ENCODE measurements around the gene GBE1.

GRCh38 chr3:81632659-81633058 lies 128.8 kb downstream of the GBE1 start:
- TF ChIP-seq CTCF (IDR thresholded peaks at IDR 0.05) (no peak), SMAD4 (CRISPR knock-in tag; IDR thresholded peaks at IDR 0.05) (no peak), ZNF317 (CRISPR knock-in tag; IDR thresholded peaks at IDR 0.05; ENCODE audit: borderline replicate concordance, low read depth) (no peak), NR3C1 (CRISPR knock-in tag; conservative IDR thresholded peaks at IDR 0.05; ENCODE audit: low read depth) (no peak), CREB1 (CRISPR knock-in tag; IDR thresholded peaks at IDR 0.05) (no peak), FOXP1 (CRISPR knock-in tag; IDR thresholded peaks at IDR 0.05; ENCODE audit: borderline replicate concordance) (no peak), ESRRA (CRISPR knock-in tag; IDR thresholded peaks at IDR 0.05; ENCODE audit: borderline replicate concordance) (no peak), FOXK1 (CRISPR knock-in tag; IDR thresholded peaks at IDR 0.05) (no peak)
- TF ChIP-seq, protein P1, sequence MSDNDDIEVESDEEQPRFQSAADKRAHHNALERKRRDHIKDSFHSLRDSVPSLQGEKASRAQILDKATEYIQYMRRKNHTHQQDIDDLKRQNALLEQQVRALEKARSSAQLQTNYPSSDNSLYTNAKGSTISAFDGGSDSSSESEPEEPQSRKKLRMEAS (CRISPR knock-in tag; IDR thresholded peaks at IDR 0.05) = no peak
